A549 (cell line): ENCODE results near the gene RGS10. TPM values are rescaled to one million over a fixed set of nuclear protein-coding genes. Genes with fewer than 3 reads are reported as not detected.
A peak's percentile ranks its signal among the peaks of the same experiment; 100 is the strongest.

ENCODE experiments used
- ATAC-seq, 2 experiments: fragments of 200-7000 bp in 1 of 2; fragments of >200 bp in 1 of 2; cut with Nextera tagmentation in 1 of 2; cut with Tn5 transposase in 1 of 2; 3 replicates each; pipeline versions ENCODE4 v1.8.0 to v1.9.1; 2018 to 2020; ENCODE audit warnings: mild to moderate bottlenecking in 1 of 2, moderate library complexity in 1 of 2
- CTCF ChIA-PET: fragments of 300-600 bp; sonication (Branson Sonifier 250); formaldehyde crosslinking; extraction: SDS; loops from one replicate; lab custom pipeline; 2021; ENCODE audit warnings: antibody characterized with exemption, inconsistent platforms; lab: Yijun Ruan, JAX
- POLR2A ChIA-PET: fragments of 350-600 bp; formaldehyde crosslinking; extraction: SDS; loops from one replicate; lab custom pipeline; 2021; ENCODE audit warnings: antibody characterized with exemption, inconsistent platforms; lab: Yijun Ruan, JAX
- DNase-seq, 2 experiments: peaks; one replicate each; pipeline versions ENCODE4 v3.0.0 to v3.0.0-alpha.2; 2011 to 2016; ENCODE audit warnings: low read depth in 1 of 2, low spot score in 1 of 2
- FAIRE-seq: peaks from 2 replicates; lab custom pipeline; 2011; peaks lifted over from hg19 to GRCh38; lab: Jason Lieb, UNC
- H3K27ac ChIP-seq, 2 experiments: fragments of >200 bp; sonication (Bioruptor Twin); formaldehyde crosslinking; 3 replicates each; pipeline ENCODE4 v1.5.1; 2016 to 2017
- H3K4me1 ChIP-seq: fragments of >200 bp; sonication (Bioruptor Twin); formaldehyde crosslinking; 3 replicates; pipeline ENCODE4 v1.6.1; 2016
- H3K4me2 ChIP-seq: fragments of >200 bp; sonication (Bioruptor Twin); formaldehyde crosslinking; 3 replicates; pipeline ENCODE4 v1.6.1; 2016
- H3K4me3 ChIP-seq: fragments of >200 bp; sonication (Bioruptor Twin); formaldehyde crosslinking; 3 replicates; pipeline ENCODE4 v1.5.1; 2016
- H3K9me3 ChIP-seq: fragments of >200 bp; sonication (Bioruptor Twin); formaldehyde crosslinking; 3 replicates; pipeline ENCODE4 v1.6.1; 2016
- CBX2 ChIP-seq: fragments of 200-600 bp; sonication (generic); IDR thresholded peaks from 2 replicates; pipeline ENCODE4 v1.6.1; 2016; ENCODE audit warnings: low read depth, mild to moderate bottlenecking, borderline replicate concordance
- EHMT2 ChIP-seq: fragments of 200-600 bp; sonication (generic); IDR thresholded peaks from 2 replicates; pipeline ENCODE4 v1.6.1; 2016; ENCODE audit warnings: antibody characterized with exemption, low read depth, mild to moderate bottlenecking, moderate library complexity
- FOSL2 ChIP-seq, 2 experiments: fragments of 450-650 bp in 1 of 2; fragments of >200 bp in 1 of 2; sonication (Bioruptor Twin) in 1 of 2; formaldehyde crosslinking; IDR thresholded peaks; 2 replicates each; pipeline versions ENCODE4 v1.5.0 to v1.6.1; 2016 to 2020; ENCODE audit warnings: mild to moderate bottlenecking in 1 of 2, moderate library complexity in 1 of 2
- FOXS1 ChIP-seq: fragments of 250-450 bp; sonication (Bioruptor Pico); IDR thresholded peaks from 2 replicates; pipeline ENCODE4 v1.5.0; 2020; ENCODE audit warnings: mild to moderate bottlenecking, moderate library complexity
- HDAC2 ChIP-seq: fragments of 200-600 bp; sonication (generic); IDR thresholded peaks from 2 replicates; pipeline ENCODE4 v1.6.1; 2016
- HEYL ChIP-seq: fragments of 250-450 bp; sonication (Bioruptor Pico); IDR thresholded peaks from 2 replicates; pipeline ENCODE4 v1.8.0; 2021; ENCODE audit warnings: mild to moderate bottlenecking, moderate library complexity
- JUNB ChIP-seq: fragments of >200 bp; sonication (Bioruptor Twin); formaldehyde crosslinking; IDR thresholded peaks from 2 replicates; pipeline ENCODE4 v1.6.1; 2016
- KDM1A ChIP-seq: fragments of 200-600 bp; sonication (generic); IDR thresholded peaks from 2 replicates; pipeline ENCODE4 v1.6.1; 2016; ENCODE audit warnings: low read depth, mild to moderate bottlenecking
- MAZ ChIP-seq: fragments of 150-350 bp; IDR thresholded peaks from 2 replicates; pipeline ENCODE4 v1.6.1; 2014; ENCODE audit warnings: antibody characterized with exemption, low read depth, low read length, borderline replicate concordance
- MYC ChIP-seq: IDR thresholded peaks from 2 replicates; pipeline ENCODE4 v1.6.1; 2012; ENCODE audit warnings: mild to moderate bottlenecking, inconsistent platforms, low read length, improper control_type of control experiment, borderline replicate concordance
- NPAS2 ChIP-seq: fragments of 250-450 bp; sonication (Bioruptor Pico); IDR thresholded peaks from 2 replicates; pipeline ENCODE4 v1.8.0; 2022; ENCODE audit warnings: mild to moderate bottlenecking, moderate library complexity, borderline replicate concordance
- RCOR1 ChIP-seq: fragments of 150-350 bp; IDR thresholded peaks from 2 replicates; pipeline ENCODE4 v1.6.1; 2014; ENCODE audit warnings: antibody characterized with exemption, low read length, low read depth
- SMC3 ChIP-seq: fragments of >200 bp; sonication (Bioruptor Twin); formaldehyde crosslinking; IDR thresholded peaks from 3 replicates; pipeline ENCODE4 v1.6.1; 2018; ENCODE audit warnings: inconsistent platforms
- TFCP2L1 ChIP-seq: fragments of 250-450 bp; sonication (Bioruptor Pico); IDR thresholded peaks from 2 replicates; pipeline ENCODE4 v1.5.0; 2021; ENCODE audit warnings: mild to moderate bottlenecking
- ZC3H11A ChIP-seq: fragments of 450-650 bp; IDR thresholded peaks from 2 replicates; pipeline ENCODE4 v1.6.1; 2014; ENCODE audit warnings: antibody characterized with exemption, mild to moderate bottlenecking
- ZNF302 ChIP-seq: fragments of 250-450 bp; sonication (Bioruptor Pico); IDR thresholded peaks from 2 replicates; pipeline ENCODE4 v1.9.0; 2021; ENCODE audit warnings: inconsistent platforms, mild to moderate bottlenecking, moderate library complexity
- ZSCAN20 ChIP-seq: fragments of 250-450 bp; sonication (Bioruptor Pico); IDR thresholded peaks from 2 replicates; pipeline ENCODE4 v1.8.0; 2022; ENCODE audit warnings: mild to moderate bottlenecking, moderate library complexity
- WGBS: methylation state at CpG from one replicate; pipeline ENCODE4 v1.1.6; 2017; ENCODE audit errors: missing lambda C conversion rate; 5-methylcytosine and 5-hydroxymethylcytosine counted together
- polyA plus RNA-seq, 4 experiments: library from polyadenylated mRNA; depleted of rRNA in 3 of 4; stranded (reverse); fragments of >200 nt; fragmentation: RNase III in 1 of 4; extraction: RNeasy Plus Mini Kit Qiagen cat#74134 plus additional on column Dnase treatment in 1 of 4; gene quantifications; 2 replicates in 3 of 4; 3 replicates in 1 of 4; pipeline ENCODE4 v1.2.3, GENCODE V29; 2011 to 2017
- TF ChIP-seq, protein P1 (sequence below): IDR thresholded peaks from 2 replicates; pipeline ENCODE4 v1.6.1; 2012
- TF ChIP-seq, protein P2 (sequence below): fragments of >200 bp; sonication (Bioruptor Twin); formaldehyde crosslinking; IDR thresholded peaks from 3 replicates; pipeline ENCODE4 v1.6.1; 2016
- TF ChIP-seq, protein P3 (sequence below): fragments of 150-350 bp; IDR thresholded peaks from 2 replicates; pipeline ENCODE4 v1.6.1; 2014; ENCODE audit warnings: low read depth, mild to moderate bottlenecking, low read length
- TF ChIP-seq, protein P4 (sequence below): fragments of 450-650 bp; IDR thresholded peaks from 2 replicates; pipeline ENCODE4 v1.6.1; 2014; ENCODE audit warnings: antibody characterized with exemption
- TF ChIP-seq, protein P5 (sequence below): fragments of >200 bp; sonication (Bioruptor Twin); formaldehyde crosslinking; IDR thresholded peaks from 2 replicates; pipeline ENCODE4 v1.6.1; 2016

Gene RGS10
- polyA plus RNA-seq, 2 of the 4 experiments (the other 2 are of a cell fraction), result 39.7 to 46.4 TPM

DNA sequence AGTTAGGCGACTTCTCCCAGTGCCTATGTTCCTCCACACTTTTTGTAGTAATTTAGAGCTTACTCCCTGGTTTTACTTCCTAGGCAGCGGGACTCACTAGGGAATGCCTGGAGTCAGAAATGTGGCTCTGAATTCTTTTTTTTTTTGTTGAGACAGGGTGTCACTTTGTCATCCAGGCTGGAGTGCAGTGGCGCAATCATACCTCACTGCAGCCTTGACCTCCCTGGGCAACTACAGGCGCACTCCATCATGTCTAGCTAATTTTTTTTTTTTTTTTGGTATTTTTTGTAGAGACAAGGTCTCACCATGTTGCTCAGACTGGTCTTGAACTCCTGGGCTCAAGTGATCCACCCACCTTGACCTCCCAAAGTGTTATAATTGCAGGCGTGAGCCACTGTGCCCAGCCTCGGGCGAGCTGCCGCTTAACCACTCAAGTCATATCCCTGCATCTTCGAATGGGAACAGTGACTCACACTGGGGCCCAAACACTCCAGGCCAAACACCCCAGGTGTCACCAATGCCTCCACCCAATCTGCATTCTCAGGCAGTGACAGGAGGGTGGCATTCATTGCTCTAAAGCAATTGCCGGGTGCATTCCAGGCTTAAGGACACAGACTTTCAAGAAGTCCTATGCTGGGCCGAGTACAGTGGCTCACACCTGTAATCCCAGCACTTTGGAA, 19.6 kb downstream of the RGS10 start:
- H3K4me2 ChIP-seq, result no peak overlapping the region
- no peaks in the 10 kb centered on the region for H3K9me3 ChIP-seq
- CTCF ChIA-PET, result interaction anchor here (0.6 to 1.5 kb wide), 7 partner anchors 21 to 1199 kb away, joined by 3 to 7 read pairs (median 3); no protein-coding TSS in a partner anchor
- 90% methylated on average over 11 of the region's 11 CpGs for WGBS
- ATAC-seq, result no peak
- H3K4me1 ChIP-seq, result peaks cover 7% of the 10 kb centered on the region
- POLR2A ChIA-PET, result no interaction called here
- TF ChIP-seq ZNF302 (CRISPR knock-in tag), result no peak
- TF ChIP-seq, protein P1, sequence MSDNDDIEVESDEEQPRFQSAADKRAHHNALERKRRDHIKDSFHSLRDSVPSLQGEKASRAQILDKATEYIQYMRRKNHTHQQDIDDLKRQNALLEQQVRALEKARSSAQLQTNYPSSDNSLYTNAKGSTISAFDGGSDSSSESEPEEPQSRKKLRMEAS, result no peak
- TF ChIP-seq MAZ, result no peak
- TF ChIP-seq ZC3H11A, result no peak
- TF ChIP-seq MYC, result no peak
- TF ChIP-seq ZSCAN20 (CRISPR knock-in tag), result no peak
- no peak for TF ChIP-seq SMC3
- no peak for TF ChIP-seq CBX2
- no peak for TF ChIP-seq RCOR1
- TF ChIP-seq TFCP2L1 (CRISPR knock-in tag), result no peak
- no peak for TF ChIP-seq EHMT2
- TF ChIP-seq HDAC2, result no peak
- no peak for TF ChIP-seq KDM1A
- TF ChIP-seq, all 56 proteins: peak for 0
- Histone ChIP-seq H3K4me3 (no peak overlapping the region), H3K27ac (no peak overlapping the region)
- FAIRE-seq (no peak), DNase-seq (no peak)

DNA sequence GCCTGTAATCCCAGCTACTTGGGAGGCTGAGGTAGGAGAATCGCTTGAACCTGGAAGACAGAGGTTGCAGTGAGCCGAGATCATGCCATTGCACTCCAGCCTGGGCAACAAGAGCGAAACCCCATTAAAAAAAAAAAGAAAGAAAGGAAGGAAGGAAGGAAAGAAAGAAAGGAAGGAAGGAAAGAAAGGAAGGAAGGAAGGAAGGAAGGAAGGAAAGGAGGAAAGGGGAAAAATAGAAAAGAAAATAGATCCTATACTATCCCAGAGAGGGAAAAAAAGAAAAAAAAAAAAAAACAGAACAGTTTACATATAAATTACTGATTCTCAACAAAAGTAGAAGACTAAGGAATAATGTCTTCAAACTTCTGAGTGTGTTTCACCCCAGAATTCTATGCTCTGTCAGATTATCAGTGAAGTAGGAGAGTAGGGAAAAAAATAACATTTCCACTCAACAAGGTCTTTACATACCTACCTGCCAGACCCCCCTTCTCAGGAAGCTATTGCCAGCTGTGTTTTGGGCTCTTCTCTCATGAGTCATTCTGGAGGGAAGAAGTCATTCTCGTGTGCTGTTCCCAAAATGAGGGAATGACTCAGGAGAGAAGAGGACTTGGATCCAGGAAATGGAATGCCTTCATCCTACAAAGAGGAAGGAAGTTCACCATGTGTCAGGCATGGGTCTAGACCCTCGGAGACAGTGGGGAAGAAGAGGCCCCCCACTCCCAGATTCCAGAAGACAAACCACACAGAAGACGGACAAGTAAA, 20.9 kb downstream of the RGS10 start:
- H3K4me1 ChIP-seq, result peaks cover 7% of the 10 kb centered on the region
- WGBS, result 71% methylated on average over 6 of the region's 6 CpGs
- H3K4me3 ChIP-seq, result no peak overlapping the region
- ATAC-seq, result peak; percentile 67 to 69; a peak in 5 of 6 replicates
- CTCF ChIA-PET, result interaction anchor here (0.8 to 0.9 kb wide), 2 partner anchors 54 to 76 kb away, joined by 3 to 4 read pairs; no protein-coding TSS in a partner anchor
- H3K4me2 ChIP-seq, result 0 out of 3 replicates have a peak overlapping the region, but pooled peaks have one; percentile 1
- peak; percentile 47 to 61 for DNase-seq
- TF ChIP-seq JUNB (0 out of 2 replicates have a peak, but pooled peaks have one; percentile 16), FOSL2 (IDR thresholded peaks at IDR 0.05) (no peak), FOSL2 (CRISPR knock-in tag; IDR thresholded peaks at IDR 0.05) (peak; percentile 43; the same call in 1 of the 2 replicates), NPAS2 (CRISPR knock-in tag) (no peak), HDAC2 (no peak)
- no peaks in the 10 kb centered on the region for H3K9me3 ChIP-seq
- no peak overlapping the region for H3K27ac ChIP-seq
- no peak for FAIRE-seq
- POLR2A ChIA-PET, result no interaction called here

DNA sequence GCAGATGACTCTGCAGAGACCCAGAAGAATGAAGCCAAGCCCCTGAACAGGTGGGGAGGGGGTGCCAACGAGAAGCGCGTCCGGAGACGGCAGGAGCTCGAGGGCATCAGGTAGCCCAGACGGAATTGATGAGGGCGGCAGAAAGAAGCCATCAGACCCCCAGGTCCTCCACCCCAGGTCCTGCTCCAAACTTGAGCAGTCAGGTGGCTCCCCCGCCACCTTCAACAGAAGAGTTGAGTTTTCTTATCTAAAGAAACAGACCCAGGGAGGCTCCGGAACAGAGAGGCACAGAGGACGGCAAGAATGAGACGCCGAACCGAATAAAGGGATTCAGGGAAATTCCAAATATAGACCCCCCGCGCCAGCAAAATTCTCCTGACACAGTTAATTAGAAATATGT, 22.2 kb downstream of the RGS10 start:
- FAIRE-seq, result no peak
- CTCF ChIA-PET, result interaction anchor here (0.9 kb wide), 1 partner anchor 339 kb away, joined by 3 read pairs; no protein-coding TSS in a partner anchor

More for the DNA sequence above, 22.2 kb downstream of the RGS10 start:
- Histone ChIP-seq H3K4me1 (peaks cover 7% of the 10 kb centered on the region), H3K4me2 (no peak overlapping the region), H3K27ac (no peak overlapping the region), H3K9me3 (no peaks in the 10 kb centered on the region), H3K4me3 (no peak overlapping the region)
- ATAC-seq (no peak), DNase-seq (no peak)
- TF ChIP-seq, protein P2, sequence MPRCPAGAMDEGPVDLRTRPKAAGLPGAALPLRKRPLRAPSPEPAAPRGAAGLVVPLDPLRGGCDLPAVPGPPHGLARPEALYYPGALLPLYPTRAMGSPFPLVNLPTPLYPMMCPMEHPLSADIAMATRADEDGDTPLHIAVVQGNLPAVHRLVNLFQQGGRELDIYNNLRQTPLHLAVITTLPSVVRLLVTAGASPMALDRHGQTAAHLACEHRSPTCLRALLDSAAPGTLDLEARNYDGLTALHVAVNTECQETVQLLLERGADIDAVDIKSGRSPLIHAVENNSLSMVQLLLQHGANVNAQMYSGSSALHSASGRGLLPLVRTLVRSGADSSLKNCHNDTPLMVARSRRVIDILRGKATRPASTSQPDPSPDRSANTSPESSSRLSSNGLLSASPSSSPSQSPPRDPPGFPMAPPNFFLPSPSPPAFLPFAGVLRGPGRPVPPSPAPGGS, result no peak
- TF ChIP-seq EHMT2, result no peak
- TF ChIP-seq, protein P3, sequence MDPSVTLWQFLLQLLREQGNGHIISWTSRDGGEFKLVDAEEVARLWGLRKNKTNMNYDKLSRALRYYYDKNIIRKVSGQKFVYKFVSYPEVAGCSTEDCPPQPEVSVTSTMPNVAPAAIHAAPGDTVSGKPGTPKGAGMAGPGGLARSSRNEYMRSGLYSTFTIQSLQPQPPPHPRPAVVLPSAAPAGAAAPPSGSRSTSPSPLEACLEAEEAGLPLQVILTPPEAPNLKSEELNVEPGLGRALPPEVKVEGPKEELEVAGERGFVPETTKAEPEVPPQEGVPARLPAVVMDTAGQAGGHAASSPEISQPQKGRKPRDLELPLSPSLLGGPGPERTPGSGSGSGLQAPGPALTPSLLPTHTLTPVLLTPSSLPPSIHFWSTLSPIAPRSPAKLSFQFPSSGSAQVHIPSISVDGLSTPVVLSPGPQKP, result no peak
- TF ChIP-seq, protein P4, sequence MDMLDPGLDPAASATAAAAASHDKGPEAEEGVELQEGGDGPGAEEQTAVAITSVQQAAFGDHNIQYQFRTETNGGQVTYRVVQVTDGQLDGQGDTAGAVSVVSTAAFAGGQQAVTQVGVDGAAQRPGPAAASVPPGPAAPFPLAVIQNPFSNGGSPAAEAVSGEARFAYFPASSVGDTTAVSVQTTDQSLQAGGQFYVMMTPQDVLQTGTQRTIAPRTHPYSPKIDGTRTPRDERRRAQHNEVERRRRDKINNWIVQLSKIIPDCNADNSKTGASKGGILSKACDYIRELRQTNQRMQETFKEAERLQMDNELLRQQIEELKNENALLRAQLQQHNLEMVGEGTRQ, result no peak
- no peak for TF ChIP-seq TFCP2L1 (CRISPR knock-in tag)
- TF ChIP-seq HEYL (CRISPR knock-in tag), result no peak
- TF ChIP-seq FOXS1 (CRISPR knock-in tag), result no peak
- TF ChIP-seq, protein P5, sequence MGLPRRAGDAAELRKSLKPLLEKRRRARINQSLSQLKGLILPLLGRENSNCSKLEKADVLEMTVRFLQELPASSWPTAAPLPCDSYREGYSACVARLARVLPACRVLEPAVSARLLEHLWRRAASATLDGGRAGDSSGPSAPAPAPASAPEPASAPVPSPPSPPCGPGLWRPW, result no peak
- 95% methylated on average over 16 of the region's 16 CpGs for WGBS
- POLR2A ChIA-PET, result no interaction called here
